H4 (cell line): ENCODE measurements around the gene TECR. TPM values are rescaled to one million over a fixed set of nuclear protein-coding genes. Genes with fewer than 3 reads are reported as not detected.
"Not testable (repeated sequence)": the region's sequence is repeated elsewhere in the genome, so short reads cannot be mapped to it uniquely, and the experiment has no call there.

ENCODE experiments used
- DNase-seq: peaks from one replicate; pipeline ENCODE4 v3.0.0-alpha.2; 2015; ENCODE audit warnings: low spot score
- total RNA-seq: library from RNA; depleted of rRNA; stranded (reverse); fragments of >200 nt; shearing (Covaris generic); gene quantifications from 2 replicates; pipeline ENCODE4 v1.2.3, GENCODE V29; 2014

Gene TECR
- total RNA-seq, 1 experiment from 2014 or later: 124 TPM

- no peak for DNase-seq
Observed at GRCh38 chr19:14536926-14537692, 7.7 kb downstream of the TECR start.

GRCh38 chr19:14540741-14541525 is 11.5 kb downstream of the TECR start:
- no peak for DNase-seq

DNA sequence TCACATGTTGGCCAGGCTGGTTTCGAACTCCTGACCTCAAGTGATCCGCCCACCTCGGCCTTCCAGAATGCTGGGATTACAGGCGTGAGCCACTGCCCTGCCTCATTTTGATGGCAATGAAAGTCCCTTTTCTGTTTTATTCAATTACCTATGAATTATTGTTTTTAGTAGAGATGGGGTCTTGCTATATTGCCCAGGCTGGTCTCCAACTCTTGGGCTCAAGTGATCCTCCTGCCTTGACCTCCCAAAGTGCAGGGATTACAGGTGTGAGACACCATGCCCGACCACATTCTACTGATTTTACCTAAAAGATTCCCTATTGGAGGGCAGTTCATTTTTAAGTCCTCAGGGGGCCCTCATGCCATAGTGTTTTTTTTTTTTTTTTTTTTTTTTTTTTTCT is 12.6 kb downstream of the TECR start:
- DNase-seq: not testable (repeated sequence)

DNA sequence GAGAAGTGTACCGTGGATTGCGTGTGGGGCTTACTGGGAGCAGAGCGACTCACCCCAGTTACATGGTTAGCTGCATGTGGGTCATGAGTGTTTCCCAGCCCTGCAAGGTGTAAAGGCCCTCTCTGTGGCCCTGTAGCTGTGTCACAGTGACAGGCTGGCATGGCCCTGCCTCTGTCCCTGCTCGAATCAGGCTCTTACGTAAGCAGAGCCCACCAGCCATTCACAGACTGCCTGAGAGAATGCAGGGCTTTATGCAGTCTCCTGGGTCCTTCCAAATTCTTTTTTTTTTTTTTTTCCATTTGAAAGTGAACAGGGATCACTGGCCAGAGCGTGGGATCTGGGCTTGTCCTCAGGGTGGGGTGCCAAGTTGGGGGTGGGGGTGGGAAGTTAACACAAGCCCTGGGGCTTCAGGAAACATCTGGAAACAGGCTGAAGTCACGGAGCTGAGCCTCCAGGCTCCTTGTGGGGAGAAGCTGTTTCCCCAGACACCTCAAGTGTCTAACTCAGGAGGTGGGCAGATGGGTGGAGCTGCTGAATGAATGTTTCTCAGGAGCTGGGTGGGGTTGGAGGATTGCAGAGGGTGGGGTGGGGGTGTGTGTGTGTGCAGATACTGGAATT is 13.4 kb downstream of the TECR start:
- no peak for DNase-seq

- no peak for DNase-seq
Observed at GRCh38 chr19:14544047-14544446, 14.7 kb downstream of the TECR start.

GRCh38 chr19:14544977-14545715 is 15.8 kb downstream of the TECR start:
- no peak for DNase-seq

DNA sequence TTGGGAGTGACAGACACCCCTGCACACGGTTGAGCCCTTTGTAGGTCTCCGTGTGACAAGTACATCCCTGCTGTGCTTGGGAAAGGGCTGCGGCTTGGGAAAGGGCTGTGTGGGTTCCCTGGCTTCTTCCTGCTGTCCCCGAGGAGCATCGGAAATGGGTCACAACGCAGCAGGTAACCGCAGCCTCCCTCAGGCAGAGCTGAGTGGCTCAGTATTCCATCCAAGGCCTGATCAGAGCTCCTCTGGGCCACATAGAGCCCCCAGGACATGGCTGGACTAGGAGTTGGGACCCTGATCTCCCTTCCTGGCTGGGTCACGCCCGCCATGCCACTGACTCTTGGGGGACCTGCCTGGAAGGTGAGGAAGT is 16.3 kb downstream of the TECR start:
- no peak for DNase-seq

- no peak for DNase-seq
Observed at GRCh38 chr19:14550201-14550754, 20.9 kb downstream of the TECR start.

GRCh38 chr19:14551134-14552005 is 22.0 kb downstream of the TECR start:
- DNase-seq: peak; percentile 23

DNA sequence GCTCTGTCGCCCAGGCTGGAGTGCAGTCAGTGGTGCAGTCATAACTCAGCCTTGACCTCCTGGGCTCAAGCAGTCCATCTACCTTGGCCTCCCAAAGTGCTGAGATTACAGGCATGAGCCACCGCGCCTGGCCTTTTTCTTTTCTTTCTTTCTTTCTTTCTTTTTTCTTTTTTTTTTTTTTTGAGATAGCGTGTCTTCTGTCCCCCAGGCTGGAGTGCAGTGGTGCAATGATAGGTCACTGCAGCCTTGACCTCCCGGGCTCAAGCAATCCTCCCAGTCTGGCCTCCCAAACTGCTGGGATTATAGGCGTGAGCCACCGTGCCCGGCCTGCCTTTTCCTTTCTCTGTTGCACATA is 22.6 kb downstream of the TECR start:
- not testable (repeated sequence) for DNase-seq

GRCh38 chr19:14553042-14553938 is 23.9 kb downstream of the TECR start:
- DNase-seq: no peak

- no peak for DNase-seq
Observed at GRCh38 chr19:14553939-14554243, 24.5 kb downstream of the TECR start.

DNA sequence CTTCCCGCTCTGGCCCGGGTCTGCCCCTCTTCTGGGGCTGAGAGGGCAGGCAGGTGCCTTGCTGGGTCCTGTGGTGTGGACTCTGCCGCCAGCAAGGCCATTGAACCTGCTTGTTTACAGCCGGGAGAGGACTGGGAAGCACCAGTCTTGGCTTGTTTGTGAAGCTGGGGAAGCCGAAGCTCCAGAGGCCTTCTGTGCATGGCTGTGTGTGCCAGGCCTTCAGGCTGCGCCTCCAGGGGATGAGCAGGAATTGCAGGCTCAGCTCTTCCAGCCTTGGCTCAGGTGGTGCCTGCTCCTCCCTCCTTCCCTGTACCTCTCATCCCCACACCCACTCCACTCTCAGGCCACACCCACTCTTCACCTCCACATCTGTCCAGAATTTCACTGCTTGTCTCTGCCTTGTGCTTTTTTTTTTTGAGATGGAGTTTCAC is 25.0 kb downstream of the TECR start:
- no peak for DNase-seq

GRCh38 chr19:14555918-14556661 is 26.7 kb downstream of the TECR start:
- DNase-seq: peak; percentile 30

- DNase-seq: peak; percentile 75
Observed at GRCh38 chr19:14556662-14557188, 27.3 kb downstream of the TECR start.

DNA sequence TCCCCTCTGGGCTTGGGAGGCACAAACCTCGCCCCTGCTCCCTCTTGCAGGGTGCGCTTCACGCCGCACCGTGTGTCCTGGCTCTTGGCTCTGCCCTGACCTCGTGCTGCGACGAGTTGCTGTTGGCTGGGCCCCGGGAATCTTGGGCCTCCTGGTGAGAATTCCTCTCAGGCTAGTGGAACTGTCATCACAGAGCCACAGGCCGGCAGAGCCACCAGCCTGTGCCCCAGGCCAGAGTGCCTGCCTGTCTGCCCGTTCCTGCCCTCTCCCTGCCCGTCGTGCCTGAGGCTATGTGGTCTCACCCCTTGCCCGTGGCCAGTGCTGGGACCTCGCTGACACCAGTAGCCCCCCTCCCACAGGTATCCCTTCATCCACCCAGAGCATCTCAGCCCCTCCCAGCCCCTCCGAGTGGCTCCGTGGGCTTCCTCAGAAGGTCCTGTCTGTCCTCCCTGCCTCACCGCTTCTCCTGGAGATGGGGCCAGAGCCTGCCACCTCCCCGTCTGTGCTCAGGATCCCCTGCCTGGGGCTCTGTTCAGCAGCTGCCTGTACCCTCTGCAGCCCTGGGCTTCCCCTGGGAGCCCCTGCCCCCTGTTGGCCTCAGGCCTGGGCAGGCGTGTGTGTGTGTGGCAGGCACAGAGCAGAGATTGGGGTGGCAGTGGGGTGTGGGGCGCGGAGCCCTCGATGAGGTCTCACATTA is 29.1 kb downstream of the TECR start:
- peak; percentile 12 for DNase-seq

DNA sequence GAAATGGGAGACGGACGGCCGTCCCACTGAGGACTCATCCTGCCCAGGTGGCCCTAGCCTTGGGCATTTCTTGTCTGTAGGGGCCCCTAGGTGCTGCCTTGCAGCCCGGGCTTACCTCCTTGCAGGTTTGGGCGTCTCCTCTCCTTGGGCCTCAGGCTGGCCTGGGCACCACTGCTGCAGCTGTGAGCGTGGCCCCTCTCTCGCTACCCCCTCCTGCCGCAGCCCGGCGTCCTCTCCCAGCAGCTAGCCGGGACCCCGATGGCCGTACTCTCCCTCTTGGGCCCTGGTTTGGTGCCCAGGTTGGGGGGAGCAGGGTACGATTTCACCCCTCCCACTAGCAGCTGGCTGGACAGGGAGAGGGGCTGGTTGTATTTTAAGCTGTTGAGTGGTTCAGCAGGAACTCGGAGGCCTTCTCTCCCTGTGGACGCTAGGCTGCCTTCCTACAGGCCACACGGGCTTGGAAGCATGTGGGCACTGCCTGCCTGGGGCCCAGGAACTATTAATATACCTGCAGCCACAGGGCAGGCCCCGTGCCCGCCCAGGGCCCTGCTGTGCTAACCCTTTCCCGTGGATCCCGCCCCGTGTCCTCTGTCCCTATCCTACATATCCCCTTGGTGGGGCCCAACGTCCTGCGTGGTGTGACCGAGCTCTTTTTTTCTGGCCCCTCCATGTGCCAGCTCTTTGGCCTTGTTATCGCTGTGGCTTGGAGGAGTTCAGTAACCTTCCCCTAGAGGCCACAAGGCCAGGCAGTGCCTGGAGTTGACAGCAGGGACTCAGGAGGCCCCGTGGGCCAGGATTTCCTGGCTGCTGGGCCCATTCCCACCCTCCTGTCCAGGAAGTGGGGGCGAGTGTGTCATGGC is 30.8 kb downstream of the TECR start:
- no peak for DNase-seq
